ENCODE measurements around the gene HSD17B2.
"Not testable (repeated sequence)": the region's sequence is repeated elsewhere in the genome, so short reads cannot be mapped to it uniquely, and the experiment has no call there.

The HSD17B2 gene

GRCh38 chr16:82113741-82114140 lies 78.7 kb downstream of the HSD17B2 start:
- in situ Hi-C loops (cut with HindIII; ENCODE audit: low sequenced_read_pairs), result no loop called here

GRCh38 chr16:82116535-82116934 lies 81.5 kb downstream of the HSD17B2 start:
- in situ Hi-C loops (cut with HindIII; ENCODE audit: low sequenced_read_pairs), result no loop called here

GRCh38 chr16:82118749-82119148 lies 83.7 kb downstream of the HSD17B2 start:
- in situ Hi-C loops (cut with HindIII; ENCODE audit: low sequenced_read_pairs), result no loop called here

GRCh38 chr16:82119405-82119804 lies 84.4 kb downstream of the HSD17B2 start:
- in situ Hi-C loops (cut with HindIII; ENCODE audit: low sequenced_read_pairs), result no loop called here

GRCh38 chr16:82124651-82125050 lies 89.6 kb downstream of the HSD17B2 start:
- in situ Hi-C loops (cut with HindIII; ENCODE audit: low sequenced_read_pairs), result no loop called here

- in situ Hi-C loops (cut with HindIII; ENCODE audit: low sequenced_read_pairs), result no loop called here
These were observed 94.8 kb downstream of the HSD17B2 start for GRCh38 chr16:82129881-82130280.

- in situ Hi-C loops (cut with HindIII; ENCODE audit: low sequenced_read_pairs), result no loop called here
These were observed 98.7 kb downstream of the HSD17B2 start for GRCh38 chr16:82133798-82134197.

GRCh38 chr16:82134846-82135245 lies 99.8 kb downstream of the HSD17B2 start:
- in situ Hi-C loops (cut with HindIII; ENCODE audit: low sequenced_read_pairs), result no loop called here

GRCh38 chr16:82135844-82136243 lies 100.8 kb downstream of the HSD17B2 start:
- in situ Hi-C loops (cut with HindIII; ENCODE audit: low sequenced_read_pairs), result no loop called here

- in situ Hi-C loops (cut with HindIII; ENCODE audit: low sequenced_read_pairs), result no loop called here
These were observed 102.1 kb downstream of the HSD17B2 start for GRCh38 chr16:82136956-82137821.

GRCh38 chr16:82137822-82138167 lies 102.7 kb downstream of the HSD17B2 start:
- in situ Hi-C loops (cut with HindIII; ENCODE audit: low sequenced_read_pairs), result no loop called here

- in situ Hi-C loops (cut with HindIII; ENCODE audit: low sequenced_read_pairs), result no loop called here
These were observed 103.6 kb downstream of the HSD17B2 start for GRCh38 chr16:82138478-82139285.

- in situ Hi-C loops (cut with HindIII; ENCODE audit: low sequenced_read_pairs), result not testable (repeated sequence)
These were observed 104.2 kb downstream of the HSD17B2 start for GRCh38 chr16:82139286-82139571.

- in situ Hi-C loops (cut with HindIII; ENCODE audit: low sequenced_read_pairs), result no loop called here
These were observed 111.5 kb downstream of the HSD17B2 start for GRCh38 chr16:82146556-82146955.

GRCh38 chr16:82146957-82147356 lies 111.9 kb downstream of the HSD17B2 start:
- in situ Hi-C loops (cut with HindIII; ENCODE audit: low sequenced_read_pairs), result no loop called here

- in situ Hi-C loops (cut with HindIII; ENCODE audit: low sequenced_read_pairs), result no loop called here
These were observed 112.5 kb downstream of the HSD17B2 start for GRCh38 chr16:82147546-82147945.
